ENCODE measurements around the gene ITSN2. TPM values are rescaled to one million over a fixed set of nuclear protein-coding genes. Genes with fewer than 3 reads are reported as not detected.

The ITSN2 gene
- total RNA-seq, 1 donor from 2014 or later: 46.1 TPM

- no peak for DNase-seq (ENCODE audit: low spot score)
- intact Hi-C loops (cut with DNase I): no loop called here
Observed at GRCh38 chr2:24238158-24238557, 122.2 kb downstream of the ITSN2 start.

DNA sequence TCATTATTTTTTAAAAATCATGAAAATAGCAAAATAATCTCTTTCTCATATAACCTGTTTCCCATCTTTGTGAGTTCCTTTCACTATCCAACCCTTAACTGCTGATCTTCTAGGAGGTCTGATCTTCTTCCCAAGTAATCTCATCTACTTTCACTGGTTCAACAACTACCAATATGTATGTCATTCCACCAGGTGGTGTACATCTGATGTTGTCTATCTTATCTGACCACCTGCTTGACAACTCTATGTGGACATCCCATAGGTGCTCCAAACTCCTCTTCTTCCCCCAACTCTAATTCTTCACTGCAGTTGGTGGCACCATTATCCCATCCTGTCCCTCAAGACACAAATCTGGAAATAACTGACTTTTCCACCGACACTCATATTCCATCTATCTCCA, 123.0 kb downstream of the ITSN2 start:
- intact Hi-C loops (cut with DNase I): no loop called here
- no peak for DNase-seq (ENCODE audit: low spot score)

GRCh38 chr2:24233321-24233720, 127.0 kb downstream of the ITSN2 start:
- intact Hi-C loops (cut with DNase I): no loop called here
- no peak for DNase-seq (ENCODE audit: low spot score)

DNA sequence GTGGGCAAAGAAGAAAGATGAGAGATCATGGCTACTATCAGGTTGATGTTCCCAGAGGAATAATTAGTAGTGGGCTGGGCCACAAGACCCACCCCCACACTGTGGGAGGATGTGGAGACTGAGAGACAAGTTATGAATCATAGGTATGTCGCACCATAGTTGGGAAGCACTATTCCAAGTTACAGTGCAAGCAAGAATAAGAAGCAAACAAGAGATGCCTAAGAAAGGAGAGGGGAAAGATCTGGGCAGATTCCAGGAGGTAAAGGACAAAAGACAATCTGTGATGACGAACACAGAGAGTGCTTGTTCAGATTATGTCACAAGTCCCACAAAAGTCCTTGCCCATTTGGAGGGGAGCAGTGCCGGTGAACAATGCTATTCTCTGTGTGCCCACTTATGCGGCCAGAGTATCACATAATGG, 128.9 kb downstream of the ITSN2 start:
- intact Hi-C loops (cut with DNase I): no loop called here
- DNase-seq (ENCODE audit: low spot score): no peak

- no peak for DNase-seq (ENCODE audit: low spot score)
- intact Hi-C loops (cut with DNase I): loop anchor here (2.0 kb wide), 1 partner anchor 154 kb away; no protein-coding TSS in a partner anchor
Observed at GRCh38 chr2:24228470-24228869, 131.9 kb downstream of the ITSN2 start.

- intact Hi-C loops (cut with DNase I): no loop called here
- no peak for DNase-seq (ENCODE audit: low spot score)
Observed at GRCh38 chr2:24225499-24226242, 134.7 kb downstream of the ITSN2 start.

DNA sequence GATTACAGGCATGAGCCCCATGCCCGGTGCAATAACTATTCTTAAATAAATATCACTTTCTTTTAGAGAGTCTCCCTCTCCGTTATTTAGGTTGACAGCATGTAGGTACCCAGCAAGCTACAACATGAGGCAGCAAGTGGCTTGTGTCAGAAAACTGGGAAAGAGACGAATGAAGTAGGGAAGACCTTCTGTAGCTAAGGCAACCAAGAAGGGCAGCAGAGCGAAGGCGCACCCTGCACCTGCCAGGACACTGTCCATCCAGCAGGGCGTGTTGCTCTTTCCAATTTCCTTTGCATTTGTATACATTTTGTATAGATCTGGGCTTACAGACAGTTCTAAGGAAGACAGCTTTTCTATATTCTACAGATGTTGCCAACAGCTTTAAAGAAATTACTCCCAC, 137.4 kb downstream of the ITSN2 start:
- intact Hi-C loops (cut with DNase I): no loop called here
- DNase-seq (ENCODE audit: low spot score): no peak

GRCh38 chr2:24221343-24222050, 138.8 kb downstream of the ITSN2 start:
- intact Hi-C loops (cut with DNase I): no loop called here

GRCh38 chr2:24220554-24221291, 139.6 kb downstream of the ITSN2 start:
- intact Hi-C loops (cut with DNase I): no loop called here
- DNase-seq (ENCODE audit: low spot score): no peak

More at GRCh38 chr2:24221343-24222050, 138.8 kb downstream of the ITSN2 start:
- no peak for DNase-seq (ENCODE audit: low spot score)

DNA sequence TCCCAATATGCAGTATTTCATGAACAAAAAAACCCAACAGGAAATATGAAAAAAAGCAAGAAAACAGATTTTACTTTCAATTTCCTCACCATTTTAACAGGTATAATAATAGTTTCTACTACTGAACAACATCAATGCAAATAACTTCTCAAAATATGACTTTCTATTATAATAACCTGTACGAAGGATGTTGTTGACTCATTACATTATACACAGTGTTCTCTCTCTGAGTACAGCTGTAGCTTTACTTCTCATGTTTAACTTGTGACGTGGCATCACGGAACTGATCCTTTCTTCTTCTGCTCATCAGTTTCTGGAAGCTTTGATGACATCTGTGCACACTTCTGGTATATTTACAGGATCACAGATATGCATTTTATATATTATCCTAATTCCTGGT, 145.5 kb downstream of the ITSN2 start:
- no peak for DNase-seq (ENCODE audit: low spot score)

DNA sequence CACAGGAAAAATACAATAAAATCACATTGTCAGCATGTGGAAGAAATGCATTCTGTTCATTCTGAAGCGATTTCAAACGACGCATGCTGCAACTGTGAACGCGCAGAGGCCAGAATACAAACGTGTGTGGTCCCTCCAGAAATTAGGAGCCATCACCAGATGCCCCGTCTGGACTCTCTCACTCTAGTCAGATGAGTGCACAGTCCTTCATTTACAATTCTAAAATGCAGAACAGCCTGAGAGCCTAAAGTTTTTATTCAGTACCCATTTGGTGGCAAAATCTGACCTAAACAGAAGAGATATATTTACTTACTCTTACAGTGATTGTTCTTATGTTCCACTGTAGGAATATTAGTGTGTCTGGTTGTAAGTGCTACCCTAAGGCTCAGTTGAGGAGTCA, 148.9 kb downstream of the ITSN2 start:
- DNase-seq (ENCODE audit: low spot score): no peak
- intact Hi-C loops (cut with DNase I): no loop called here

More for the DNA sequence above, 145.5 kb downstream of the ITSN2 start:
- intact Hi-C loops (cut with DNase I): no loop called here

GRCh38 chr2:24210723-24211122, 149.6 kb downstream of the ITSN2 start:
- intact Hi-C loops (cut with DNase I): no loop called here
- DNase-seq (ENCODE audit: low spot score): no peak

- intact Hi-C loops (cut with DNase I): no loop called here
- no peak for DNase-seq (ENCODE audit: low spot score)
Observed at GRCh38 chr2:24210106-24210455, 150.3 kb downstream of the ITSN2 start.

GRCh38 chr2:24209389-24210105, 150.8 kb downstream of the ITSN2 start:
- intact Hi-C loops (cut with DNase I): no loop called here
- no peak for DNase-seq (ENCODE audit: low spot score)

DNA sequence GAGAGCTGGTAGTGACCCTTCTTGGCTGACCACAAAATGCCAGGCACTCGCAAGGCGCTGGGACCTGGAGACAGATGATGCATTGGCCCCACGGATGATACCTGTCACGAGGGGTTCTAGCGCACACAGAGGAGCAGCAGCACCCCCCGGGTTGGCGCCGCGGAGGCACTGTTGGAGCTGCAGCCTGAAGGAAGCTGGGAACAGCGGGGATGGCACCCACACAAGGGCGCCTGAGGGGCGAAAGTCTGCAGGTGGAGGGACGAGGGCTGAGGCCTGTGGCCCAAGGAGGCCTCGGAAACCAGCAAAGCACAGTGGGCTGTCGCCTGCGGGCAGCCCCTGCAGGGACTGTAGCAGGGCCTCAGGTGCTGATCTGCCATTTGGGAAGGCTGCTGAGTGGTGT, 151.8 kb downstream of the ITSN2 start:
- intact Hi-C loops (cut with DNase I): no loop called here
- no peak for DNase-seq (ENCODE audit: low spot score)

DNA sequence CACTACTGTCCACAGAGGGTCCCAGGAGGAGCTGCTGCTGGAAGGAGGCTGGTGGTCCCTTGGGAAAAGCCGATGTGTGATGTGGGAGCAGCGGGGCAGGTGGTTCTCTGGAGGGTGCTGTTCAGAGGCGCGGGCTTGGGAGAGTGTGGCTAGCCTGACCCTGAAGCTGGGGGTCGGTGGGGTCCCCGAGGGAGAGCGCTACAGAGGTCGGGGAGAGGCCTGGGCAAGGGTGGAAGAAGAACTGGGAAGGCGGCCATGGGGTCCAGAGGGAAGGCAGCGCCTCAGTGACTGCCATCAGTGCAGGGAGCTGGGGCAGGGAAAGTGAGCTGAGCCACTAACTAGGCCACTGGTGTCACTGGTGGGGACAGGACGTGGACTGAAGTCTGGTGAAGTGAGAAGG, 153.0 kb downstream of the ITSN2 start:
- intact Hi-C loops (cut with DNase I): no loop called here
- no peak for DNase-seq (ENCODE audit: low spot score)

DNA sequence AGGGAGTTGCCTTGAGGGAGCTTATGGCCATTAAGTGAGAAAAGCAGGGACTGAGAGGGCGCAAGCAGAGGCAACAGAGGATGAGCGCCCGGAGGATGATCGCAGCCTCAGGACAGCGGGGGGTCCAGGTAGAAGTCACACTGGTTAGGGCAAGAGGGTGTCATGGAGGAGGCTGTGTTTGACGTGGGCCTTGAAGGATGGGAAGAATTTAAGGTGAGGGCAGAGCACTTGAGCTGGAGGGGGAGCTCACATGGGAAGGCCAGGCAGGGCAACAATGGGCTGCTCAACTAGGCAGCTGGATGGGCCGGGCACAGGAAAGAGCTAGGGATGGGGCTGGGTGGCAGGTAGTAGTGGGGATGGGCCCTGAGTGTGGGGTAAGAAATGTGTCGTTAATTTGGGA, 153.6 kb downstream of the ITSN2 start:
- no peak for DNase-seq (ENCODE audit: low spot score)
- intact Hi-C loops (cut with DNase I): no loop called here

DNA sequence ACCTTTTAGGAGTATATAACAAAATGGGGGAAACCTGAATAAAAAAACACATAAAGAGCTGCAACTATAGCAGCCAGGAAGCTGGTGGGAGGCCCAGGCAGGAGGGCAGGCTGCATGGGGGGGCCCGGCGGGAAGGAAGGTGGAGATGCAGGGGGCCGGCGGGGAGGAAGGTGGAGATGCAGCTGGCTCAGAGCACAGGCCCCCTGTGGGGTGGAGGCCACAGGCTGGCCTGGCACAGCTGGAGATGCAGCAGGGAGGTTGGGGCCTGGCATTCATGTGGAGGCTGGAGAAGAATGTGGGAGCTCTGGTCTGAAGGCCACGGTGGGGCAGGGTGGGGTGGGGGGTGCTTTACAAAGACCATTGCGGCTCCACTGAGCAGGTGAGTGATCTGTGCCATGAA, 154.1 kb downstream of the ITSN2 start:
- DNase-seq (ENCODE audit: low spot score): no peak

DNA sequence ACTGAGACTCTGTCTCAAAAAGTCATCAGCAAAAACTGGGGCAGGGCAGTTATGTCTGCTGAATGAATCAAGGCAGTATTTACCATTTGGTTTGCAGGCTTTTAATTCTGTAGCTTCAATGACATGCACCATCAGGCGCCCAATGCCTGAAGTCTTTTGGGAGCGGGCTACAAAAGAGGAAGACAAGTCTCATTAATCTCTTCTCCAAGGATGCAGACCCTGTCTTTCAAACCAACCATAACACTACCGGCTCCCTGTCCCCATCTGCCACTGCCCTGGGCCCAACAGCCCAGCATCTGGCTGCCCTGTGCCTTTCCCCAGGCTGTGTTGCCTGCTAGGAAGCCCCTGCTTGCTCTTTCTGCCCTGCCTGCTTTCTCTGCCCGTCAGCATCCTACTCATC, 155.2 kb downstream of the ITSN2 start:
- no peak for DNase-seq (ENCODE audit: low spot score)
- intact Hi-C loops (cut with DNase I): no loop called here

More for the DNA sequence above, 154.1 kb downstream of the ITSN2 start:
- intact Hi-C loops (cut with DNase I): no loop called here

DNA sequence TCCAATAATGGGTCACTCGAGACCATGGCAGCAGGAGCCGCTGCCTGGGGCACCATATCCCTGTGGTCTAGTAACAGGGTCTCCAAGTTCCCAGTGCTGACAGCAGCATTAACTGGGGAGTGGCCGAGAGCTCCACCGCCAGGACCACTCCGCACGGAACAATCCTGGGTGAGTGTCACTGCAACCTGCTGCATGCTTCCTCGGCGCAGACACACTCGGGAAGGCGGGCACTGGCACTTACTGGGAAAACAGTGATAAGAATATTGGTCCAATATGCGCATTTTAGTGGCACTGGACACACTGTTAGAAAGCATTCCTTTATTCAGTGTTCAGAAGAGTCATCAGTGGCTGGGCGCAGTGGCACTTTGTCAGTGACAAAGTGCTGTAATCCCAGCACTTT, 155.8 kb downstream of the ITSN2 start:
- intact Hi-C loops (cut with DNase I): no loop called here
- DNase-seq (ENCODE audit: low spot score): no peak
